ENCODE data around the gene IGFALS.

DNA sequence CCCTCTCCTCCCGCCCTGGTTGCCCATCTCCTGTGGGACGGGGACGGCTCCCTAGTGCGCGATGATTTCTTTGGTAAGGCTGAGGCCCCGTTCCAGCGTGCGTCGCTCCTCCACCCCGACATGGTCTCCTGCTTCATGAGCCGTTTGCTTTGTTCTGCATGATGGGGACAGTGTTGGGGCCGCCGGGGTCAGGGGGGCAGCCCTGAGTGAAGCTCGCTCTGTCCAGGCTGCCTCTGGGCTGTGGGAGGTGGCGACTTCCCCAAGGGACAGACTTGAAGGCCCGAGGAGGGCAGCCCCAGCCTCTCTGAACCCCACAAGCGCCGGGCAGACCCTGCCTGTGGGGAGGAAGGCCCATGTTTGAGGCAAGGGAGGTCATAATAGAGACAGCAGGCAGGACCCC is 34.6 kb downstream of the IGFALS start:
- TF ChIP-seq, protein P1, sequence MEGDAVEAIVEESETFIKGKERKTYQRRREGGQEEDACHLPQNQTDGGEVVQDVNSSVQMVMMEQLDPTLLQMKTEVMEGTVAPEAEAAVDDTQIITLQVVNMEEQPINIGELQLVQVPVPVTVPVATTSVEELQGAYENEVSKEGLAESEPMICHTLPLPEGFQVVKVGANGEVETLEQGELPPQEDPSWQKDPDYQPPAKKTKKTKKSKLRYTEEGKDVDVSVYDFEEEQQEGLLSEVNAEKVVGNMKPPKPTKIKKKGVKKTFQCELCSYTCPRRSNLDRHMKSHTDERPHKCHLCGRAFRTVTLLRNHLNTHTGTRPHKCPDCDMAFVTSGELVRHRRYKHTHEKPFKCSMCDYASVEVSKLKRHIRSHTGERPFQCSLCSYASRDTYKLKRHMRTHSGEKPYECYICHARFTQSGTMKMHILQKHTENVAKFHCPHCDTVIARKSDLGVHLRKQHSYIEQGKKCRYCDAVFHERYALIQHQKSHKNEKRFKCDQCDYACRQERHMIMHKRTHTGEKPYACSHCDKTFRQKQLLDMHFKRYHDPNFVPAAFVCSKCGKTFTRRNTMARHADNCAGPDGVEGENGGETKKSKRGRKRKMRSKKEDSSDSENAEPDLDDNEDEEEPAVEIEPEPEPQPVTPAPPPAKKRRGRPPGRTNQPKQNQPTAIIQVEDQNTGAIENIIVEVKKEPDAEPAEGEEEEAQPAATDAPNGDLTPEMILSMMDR (IDR thresholded peaks at IDR 0.05), result no peak
- no peak for TF ChIP-seq POLR2A (IDR thresholded peaks at IDR 0.05)

Data from Peyer's patch (tissue), 4 donors.